NCI-H2107 (cell line): Measurements from ENCODE around the gene PHF14.
"Not testable (repeated sequence)": the region's sequence is repeated elsewhere in the genome, so short reads cannot be mapped to it uniquely, and the experiment has no call there.

Experiments used
- DNase-seq: peaks from one replicate; lab custom pipeline; 2025; lab: John Stamatoyannopoulos, UW

PHF14 gene

DNA sequence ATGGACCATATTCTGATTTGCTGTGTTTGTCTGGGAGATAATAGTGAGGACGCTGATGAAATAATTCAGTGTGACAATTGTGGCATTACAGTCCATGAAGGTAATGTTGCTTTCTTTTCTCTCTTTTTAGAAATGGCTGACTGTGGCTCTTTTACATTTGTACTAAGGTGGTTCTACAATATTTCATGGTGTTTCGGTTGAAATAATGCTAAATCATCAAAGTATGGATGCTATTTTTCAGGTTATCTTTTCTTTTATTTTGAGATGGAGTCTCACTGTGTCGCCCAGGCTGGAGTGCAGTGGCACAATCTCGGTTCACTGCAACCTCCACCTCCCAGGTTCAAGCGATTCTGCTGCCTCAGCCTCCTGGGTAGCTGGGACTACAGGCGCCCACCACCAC, 17.1 kb downstream of the PHF14 start:
- not testable (repeated sequence) for DNase-seq

DNA sequence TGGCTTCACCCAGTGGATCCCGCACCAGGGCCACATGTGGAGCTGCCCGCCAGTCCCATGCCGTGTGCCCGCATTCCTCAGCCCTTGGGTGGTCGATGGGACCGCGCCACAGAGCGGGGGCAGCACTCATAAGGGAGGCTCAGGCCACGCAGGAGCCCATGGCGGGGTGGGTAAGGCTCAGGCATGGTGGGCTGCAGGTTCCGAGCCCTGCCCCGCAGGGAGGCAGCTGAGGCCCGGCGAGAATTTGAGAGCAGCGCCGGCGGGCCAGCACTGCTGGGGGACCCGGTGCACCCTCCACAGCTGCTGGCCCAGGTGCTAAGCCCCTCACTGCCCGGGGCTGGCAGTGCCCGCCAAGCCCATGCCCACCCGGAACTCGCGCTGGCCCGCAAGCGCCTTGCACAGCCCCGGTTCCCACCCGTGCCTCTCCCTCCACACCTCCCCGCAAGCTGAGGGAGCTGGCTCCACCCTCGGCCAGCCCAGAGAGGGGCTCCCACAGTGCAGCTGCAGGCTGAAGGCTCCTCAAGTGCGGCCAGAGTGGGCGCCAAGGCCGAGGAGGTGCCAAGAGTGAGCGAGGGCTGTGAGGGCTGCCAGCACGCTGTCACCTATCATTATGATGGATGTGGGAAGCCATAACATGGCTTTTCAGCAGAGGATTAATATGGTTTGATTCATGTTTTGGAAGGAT, 22.0 kb downstream of the PHF14 start:
- not testable (repeated sequence) for DNase-seq

DNA sequence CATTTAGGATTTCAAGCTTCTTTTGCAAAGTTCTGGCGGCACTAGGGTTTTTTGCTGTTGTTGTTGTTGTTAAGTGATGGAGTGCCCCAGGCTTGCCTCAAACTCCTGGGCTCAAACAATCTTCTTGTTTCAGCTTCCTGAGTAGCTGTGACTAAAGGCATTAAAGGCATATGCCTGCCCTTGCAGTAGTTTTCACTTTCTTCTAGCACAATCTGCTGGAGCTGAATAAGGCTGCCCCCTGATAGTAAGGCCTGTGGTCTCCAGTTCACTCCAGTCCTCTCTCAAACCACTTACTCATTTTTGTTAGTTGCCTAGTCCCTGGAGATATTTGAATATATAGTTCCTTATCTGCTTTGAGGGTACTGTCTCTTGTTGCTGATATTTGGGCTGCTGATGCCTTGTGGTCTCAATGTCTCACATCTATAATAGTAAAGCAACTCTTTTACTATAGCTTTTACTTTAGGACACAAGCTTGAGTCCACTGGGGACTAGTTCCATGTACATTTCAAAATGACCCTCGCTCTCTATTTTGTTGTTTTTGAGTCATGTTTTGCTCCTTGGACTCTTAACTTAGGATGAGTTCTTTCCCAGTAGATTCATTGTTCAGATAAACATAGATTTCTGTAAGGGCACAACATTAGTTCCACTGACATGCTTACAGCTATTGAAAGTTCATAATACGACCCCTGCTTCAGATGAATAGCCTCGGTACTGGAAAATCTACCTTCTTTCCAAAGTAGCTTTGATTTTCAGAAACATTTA, 25.5 kb downstream of the PHF14 start:
- DNase-seq = no peak

DNA sequence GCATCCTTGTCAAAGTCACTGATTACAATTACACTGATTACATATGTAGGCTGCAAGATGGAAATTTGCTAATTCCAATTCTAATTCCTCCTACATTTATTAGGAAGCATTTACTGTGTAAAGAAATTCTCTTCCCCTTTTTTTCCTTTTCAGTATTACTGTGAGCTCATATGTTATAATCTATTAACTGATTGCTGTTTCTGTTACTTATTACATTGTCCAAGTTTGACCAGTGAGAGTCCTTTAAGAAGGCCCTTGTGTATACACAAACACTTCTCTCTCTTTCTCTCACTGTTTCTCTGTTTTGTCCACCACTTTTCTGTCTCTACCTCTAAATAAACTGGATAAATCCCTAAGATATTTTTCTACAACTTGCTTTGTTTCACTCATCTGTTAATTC, 31.5 kb downstream of the PHF14 start:
- DNase-seq = no peak

DNA sequence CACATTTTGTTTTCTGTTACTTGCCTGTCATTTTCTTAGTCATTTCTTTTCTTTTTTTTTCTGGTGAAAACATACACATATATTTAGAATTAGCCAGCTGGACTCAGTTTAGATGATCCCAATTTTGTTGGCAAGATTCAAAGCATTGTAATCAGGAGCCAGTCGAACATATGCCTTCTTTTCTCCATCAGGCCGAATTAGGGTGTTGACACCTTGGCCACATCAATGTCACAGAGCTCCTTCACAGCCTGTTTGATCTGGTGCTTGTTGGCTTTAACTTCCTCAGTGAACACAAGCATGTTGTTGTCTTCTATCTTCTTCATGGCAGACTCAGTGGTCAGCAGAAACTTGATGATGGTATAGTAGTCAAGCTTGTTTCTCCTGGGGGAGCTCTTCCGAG, 32.6 kb downstream of the PHF14 start:
- DNase-seq = no peak

DNA sequence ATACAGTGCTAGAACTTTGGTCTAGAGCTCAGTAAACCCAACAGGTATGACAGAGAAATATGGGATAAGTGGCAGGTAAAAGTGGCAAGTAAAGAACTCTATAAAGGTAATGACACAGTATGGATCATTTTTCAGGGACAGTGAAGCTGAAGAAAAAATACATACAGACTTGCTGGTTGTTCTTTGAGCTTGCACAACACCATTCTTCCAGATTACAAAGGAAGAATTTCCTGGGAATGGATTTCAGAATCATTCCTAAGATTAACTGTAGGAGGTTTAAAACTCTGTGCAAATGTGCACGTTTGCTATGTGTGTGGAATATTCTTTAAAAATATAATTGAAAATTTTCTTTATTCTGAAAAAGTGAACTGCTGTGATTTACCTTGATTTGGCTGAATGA, 36.0 kb downstream of the PHF14 start:
- DNase-seq = no peak

DNA sequence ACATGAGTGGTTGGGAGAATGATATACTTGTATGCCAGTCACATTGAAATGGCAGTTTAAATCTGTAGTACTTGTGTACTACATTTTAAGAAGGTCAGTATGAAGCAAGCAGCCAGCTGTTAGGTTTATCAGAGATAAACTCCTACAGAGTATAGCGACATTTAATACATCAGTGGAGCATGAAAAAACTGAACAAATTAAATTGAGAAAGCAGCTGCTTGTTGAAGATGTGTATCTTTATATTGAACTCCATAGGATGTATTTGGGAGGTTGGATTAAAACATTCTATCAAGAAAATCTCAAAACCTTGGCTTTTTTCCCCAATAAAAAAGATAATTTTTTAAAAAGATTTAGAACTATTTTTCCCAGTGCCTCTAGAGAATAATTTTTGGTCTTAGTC, 47.8 kb downstream of the PHF14 start:
- DNase-seq = no peak

DNA sequence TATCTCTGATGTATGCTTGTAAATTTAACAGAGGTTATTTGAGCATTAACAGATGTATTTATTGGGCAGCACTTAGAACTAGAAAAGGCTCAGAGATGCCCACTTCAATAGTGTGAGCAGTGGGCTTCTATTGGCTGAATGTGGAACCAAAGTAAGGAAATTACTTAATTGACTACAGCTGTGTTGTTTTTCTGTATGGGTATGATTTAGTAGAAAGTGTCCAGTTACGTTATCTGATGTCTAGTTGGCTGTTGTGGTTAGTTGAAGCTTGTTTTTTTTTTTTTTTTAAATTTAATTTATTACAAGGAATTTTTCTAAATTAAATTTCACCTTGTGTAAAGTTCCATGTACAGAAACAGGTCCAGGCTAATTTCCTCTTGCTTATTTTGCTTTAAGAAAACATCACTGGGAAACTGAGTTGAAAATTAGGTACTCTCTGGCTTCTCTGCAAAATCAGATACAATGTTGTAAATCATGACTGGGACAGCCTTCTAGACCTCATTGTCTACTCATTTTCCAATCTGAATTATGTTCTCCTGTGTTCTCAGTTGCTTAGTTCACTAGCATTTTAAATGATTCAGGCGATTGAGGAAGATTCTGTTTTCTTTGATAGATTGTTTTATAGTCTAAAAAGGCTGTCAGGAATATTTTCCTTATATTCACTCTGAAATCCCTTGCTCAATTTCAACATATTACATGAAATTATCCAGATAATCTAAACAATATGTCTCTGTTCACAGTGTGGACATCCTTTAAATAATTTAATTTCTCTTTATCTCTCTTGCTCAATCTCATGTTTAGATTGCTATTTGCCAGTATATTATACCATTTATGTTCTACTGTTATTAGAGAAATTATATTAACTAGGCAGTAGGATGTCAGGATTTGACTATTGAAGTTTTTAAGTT, 53.0 kb downstream of the PHF14 start:
- DNase-seq = no peak

DNA sequence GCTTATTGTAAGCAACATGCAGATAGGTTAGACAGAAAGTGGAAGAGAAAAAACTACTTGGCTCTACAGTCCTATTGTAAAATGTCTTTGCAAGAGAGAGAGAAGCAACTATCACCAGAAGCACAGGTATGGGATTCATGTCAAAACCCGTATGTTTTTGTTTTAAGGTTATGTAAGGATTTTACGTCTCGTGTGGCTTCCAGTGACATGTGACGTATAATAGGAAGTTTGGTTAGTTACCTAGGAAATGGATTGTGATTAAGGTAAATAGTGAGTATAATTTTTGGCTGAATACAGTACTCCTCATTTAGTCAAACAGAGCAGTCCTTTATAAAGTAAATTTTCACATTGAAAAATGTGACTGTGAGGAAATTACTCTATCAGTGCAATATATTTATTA, 62.0 kb downstream of the PHF14 start:
- DNase-seq = no peak

DNA sequence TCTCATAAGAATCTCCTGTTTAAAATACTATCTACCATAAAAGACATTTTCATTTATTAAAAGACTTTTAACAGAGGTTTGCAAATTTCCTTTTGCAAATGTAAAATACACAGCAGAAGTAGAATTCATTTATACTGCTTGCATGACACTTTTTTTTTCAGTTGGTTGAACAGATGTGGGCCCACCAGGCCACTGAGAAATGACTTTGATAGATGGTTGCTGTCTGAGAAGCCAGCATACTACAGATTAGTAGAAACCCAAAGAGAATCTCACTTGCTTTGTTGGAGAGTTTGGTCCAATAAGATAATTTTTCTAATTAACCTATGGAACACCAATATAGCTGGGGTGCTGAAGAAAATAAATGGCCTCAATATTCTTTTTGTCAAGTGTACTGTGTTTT, 66.3 kb downstream of the PHF14 start:
- no peak for DNase-seq

DNA sequence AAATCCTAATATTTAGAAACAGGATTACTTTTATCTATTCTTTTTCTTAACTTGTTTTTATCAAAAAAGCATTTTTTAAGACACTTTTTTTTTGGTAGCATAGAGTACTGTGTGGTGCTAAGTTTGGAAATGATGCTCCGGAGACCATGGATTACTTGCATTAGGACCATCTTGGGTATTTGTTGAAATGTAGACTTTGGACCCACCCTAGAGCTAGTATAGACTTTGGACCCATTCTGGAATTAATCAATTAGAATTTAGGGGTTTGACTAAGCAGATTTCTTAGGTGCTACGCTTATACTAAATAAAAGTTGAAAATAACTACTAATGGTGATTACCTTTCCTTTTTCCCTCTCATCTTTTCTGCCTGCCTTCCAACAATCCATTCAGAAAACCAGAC, 80.4 kb downstream of the PHF14 start:
- no peak for DNase-seq

DNA sequence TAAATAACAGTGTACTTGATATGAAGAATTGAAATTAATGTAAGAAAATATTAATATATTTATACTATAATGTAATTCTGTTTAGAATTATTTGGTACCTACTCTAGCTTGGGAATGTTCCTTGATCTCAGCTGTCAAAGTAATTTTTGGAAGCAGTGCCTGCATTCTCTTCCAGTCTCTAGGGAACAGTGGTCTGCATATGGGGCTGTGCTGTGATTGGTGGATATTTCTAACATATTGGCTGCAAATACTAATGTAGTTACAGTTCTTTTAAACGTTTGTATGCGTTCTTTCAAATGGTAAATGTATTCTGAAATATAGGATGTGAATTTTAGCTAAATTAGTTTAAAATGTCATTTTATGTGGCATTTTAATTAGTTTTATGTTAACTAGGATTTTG, 87.2 kb downstream of the PHF14 start:
- no peak for DNase-seq

DNA sequence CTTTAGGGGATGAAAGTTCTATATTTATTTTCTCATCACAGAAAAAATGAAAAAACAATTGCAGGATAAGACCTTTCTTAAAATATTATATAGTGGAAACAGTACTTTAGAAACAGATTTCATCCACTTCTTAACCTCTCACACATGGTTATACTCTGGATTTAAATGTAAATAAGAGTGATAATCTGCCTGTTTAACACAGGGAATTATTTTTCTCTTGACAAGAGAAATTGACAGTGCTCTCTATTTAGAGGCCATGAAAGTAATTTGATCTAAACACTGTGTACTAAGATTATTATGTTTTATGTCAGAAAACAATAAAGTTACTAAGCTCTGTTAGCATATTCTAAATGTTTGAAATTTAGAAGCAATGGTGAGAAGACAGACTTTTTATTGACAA, 88.4 kb downstream of the PHF14 start:
- no peak for DNase-seq

DNA sequence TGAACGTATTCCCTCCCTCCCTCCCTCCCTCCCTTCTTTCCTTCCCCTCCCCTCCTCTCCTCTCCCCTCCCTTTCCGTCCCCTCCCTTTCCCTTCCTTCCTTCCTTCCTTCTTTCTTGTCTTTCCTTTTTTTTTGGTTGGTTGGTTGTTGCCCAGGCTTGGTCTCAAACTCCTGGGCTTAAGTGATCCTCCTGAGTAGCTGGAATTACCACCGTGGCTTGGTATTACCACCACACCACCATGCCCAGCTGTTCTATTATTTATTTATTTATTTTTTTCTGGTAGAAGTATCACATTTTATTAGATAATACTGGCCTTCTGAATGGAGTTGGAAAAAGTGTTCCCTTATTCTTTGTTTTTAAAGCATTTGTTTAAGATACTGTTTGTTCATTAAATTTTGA, 95.9 kb downstream of the PHF14 start:
- DNase-seq = no peak

DNA sequence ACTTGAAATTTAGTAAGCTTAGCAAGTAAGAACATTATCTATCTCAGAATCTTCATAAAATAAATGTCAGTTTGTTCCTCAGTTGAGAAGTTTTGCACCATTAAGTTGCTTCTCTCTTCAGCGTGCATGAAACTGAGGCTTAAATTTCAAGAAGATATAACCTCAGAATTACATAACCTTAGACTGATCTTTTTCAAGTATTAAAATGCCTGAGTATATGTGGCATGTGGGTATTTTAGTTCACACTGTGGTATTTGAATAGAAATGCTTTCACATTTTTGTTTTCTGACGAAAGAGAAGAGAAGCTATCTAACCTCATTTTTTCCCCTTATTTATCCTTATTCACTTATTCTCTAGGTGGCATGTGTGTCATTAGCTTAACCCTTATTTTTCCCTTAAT, 104.1 kb downstream of the PHF14 start:
- no peak for DNase-seq

DNA sequence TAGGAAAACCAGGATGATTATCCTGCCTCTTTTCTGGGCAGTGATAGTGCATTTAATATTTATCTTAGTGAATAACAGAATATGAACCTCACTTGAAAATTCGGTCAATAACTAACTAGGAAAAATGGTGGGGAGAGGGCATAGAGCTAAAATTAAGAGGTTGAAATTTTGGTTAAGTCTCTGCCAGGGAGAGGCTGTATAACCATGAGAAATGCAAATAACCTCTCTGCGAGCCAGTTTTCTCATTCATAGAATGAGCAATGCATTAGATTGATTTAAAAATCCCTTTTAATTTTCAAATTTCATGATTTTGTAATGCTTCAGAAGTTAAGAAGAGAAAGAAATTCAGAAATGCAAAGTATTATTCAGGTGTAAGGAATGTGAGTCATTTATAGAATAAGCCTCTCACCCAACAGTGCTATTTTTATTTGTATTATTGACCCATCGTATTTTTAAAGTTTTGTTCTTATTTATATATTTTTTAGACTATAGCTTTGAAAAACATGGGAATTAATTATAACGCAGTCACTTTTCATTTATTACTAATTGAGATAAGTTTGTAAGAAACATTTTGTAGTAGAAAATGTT, 104.7 kb downstream of the PHF14 start:
- DNase-seq = no peak

DNA sequence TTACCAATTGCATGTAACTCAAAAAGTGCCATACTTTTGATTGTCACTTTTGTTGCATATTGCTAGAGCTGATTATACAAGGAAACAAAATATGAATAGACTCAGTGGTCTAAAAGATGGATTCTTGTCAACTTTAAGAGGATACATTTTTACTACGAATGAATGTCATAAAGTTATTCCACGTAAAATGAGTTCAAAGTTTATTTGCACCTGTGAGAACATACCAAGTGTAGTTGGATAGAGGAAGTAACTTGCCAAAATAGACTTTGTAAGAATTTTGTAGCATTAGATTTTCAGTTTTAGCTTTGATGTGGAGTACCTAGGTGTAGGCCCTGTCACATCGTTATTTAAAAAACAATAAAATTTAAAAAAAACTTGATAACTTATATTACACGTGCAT, 106.2 kb downstream of the PHF14 start:
- no peak for DNase-seq

DNA sequence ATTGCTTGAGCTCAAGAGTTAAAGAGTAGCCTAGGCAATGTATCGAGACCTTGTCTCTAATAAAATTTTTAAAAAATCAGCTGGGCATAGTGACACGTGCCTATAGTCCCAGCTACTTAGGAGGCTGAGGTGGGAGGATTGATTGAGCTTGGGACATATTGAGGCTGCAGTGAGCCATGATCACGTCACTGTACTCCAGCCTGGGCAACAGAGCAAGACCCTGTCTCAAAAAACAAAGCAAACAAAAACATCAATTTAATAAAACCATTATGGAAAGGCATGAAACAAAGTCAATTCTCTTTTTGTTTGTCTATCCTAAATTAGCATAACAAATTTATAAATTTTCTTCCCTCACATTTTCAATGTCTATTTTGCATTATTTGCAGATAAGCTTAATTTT, 108.4 kb downstream of the PHF14 start:
- no peak for DNase-seq

DNA sequence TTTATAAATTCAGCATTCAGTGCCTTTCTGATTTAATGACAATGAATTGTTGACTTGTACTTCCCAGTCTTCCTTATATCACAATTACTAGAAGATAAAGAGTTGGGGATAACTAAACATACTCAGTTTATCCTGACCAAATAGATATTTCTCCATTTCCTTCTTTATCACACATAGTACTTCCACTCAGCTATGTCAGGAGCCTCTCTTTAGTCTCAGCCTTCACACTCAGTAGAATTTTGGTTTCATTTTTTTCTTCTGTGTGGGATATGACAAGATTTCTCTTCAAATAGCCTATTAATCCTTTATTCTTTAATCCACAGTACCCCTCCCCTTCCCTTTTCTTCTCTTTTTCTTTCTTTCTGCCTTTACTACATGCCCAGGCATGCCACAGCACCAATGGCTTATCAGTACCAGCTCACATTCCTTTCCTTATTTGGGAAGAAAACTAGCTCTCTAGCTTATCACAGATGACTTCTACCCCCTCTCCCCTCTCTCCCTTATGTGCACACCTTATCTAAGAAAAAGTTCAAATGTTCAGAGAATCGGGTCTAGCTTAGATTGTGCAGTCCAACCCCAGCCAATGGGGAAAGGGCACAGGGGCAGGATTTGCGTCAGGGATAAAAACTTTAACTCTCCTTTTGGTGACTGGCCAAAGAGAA, 109.0 kb downstream of the PHF14 start:
- no peak for DNase-seq

DNA sequence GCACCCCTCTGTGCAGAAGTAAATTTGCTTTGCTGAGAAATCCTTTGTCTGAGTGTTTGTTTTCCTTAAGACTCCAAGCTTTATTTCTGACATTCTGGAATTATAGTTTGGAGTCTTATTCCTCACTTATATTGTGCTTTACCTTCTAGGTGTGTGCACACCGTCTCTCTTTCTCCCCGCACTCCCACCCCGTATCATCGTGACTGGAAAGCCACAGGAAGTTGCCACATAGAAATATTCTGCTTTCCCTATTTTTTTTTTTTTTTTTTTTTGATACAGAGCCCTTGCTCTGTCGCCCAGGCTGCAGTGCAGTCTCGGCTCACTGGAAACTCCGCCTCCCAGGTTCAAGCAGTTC, 109.5 kb downstream of the PHF14 start:
- no peak for DNase-seq

DNA sequence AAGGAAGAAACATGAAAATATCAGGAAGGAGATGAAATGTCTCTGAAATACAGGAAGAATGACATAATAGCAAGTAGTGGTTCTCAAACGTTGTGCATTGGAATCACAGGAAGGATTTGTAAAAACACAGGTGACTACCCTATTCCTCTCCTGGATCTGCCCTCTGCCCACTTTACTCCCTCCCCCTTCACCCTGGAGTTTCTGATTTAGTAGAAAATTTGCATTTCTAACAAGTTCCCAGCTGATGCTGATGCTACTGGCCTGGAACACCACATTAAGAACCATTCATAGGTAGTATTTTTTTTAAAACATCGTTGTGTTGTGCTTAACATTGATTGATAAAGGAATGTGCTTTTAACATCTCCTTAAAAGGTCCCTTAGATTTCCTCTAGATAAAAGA, 130.9 kb downstream of the PHF14 start:
- no peak for DNase-seq

DNA sequence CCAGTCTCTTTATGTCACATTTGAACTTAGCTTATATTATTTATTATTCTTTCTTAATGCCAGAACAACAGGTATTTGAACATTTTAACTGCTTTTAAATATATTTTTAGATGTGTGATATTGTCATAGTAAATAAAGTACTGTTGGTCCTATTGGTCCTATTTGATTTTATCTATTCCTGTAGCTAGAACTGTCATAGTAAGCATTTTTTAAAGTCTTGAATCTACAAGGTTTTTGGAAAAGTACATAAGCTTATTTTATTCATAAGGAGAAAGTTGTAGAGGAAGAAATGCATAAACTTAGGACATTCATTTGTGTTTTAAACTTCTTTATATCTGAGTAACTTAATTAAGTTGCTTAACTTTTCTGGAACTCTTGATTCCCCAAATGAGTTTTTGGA, 136.0 kb downstream of the PHF14 start:
- DNase-seq = no peak
